GM12878 (cell line): ENCODE measurements around the gene MEGF11. TPM values are rescaled to one million over a fixed set of nuclear protein-coding genes. Genes with fewer than 3 reads are reported as not detected.

Experiments
- ATAC-seq: fragments of 200-7000 bp; cut with Tn5 transposase; 3 replicates; pipeline ENCODE4 v1.9.1; 2020; ENCODE audit warnings: mild to moderate bottlenecking, moderate library complexity
- BruUV-seq: library from RNA; stranded (reverse); fragments of 400-500 nt; replicated peaks from 2 replicates; lab custom pipeline; 2021; lab: Mats Ljungman, UMichigan
- CTCF ChIA-PET: fragments of 300-600 bp; sonication (Branson Sonifier 250); formaldehyde crosslinking; extraction: SDS; loops from one replicate; lab custom pipeline; 2021; ENCODE audit warnings: inconsistent platforms; lab: Yijun Ruan, JAX
- POLR2A ChIA-PET: fragments of 350-600 bp; formaldehyde crosslinking; extraction: SDS; loops from one replicate; lab custom pipeline; 2021; ENCODE audit warnings: inconsistent platforms; lab: Charles Lee
- RAD21 ChIA-PET: fragments of 300-600 bp; sonication (Branson Sonifier 250); formaldehyde crosslinking; loops from one replicate; lab custom pipeline; 2023; ENCODE audit warnings: antibody characterized with exemption; ENCODE audit not compliant: unreplicated experiment; lab: Charles Lee
- SMC1A ChIA-PET: fragments of 300-600 bp; sonication (Branson Sonifier 250); formaldehyde crosslinking; loops from one replicate; lab custom pipeline; 2023; ENCODE audit not compliant: unreplicated experiment, uncharacterized antibody; lab: Charles Lee
- DNase-seq: peaks from one replicate; pipeline ENCODE4 v3.0.0-alpha.2; 2011; ENCODE audit warnings: low read depth, low spot score
- FAIRE-seq: peaks from 3 replicates; lab custom pipeline; 2011; peaks lifted over from hg19 to GRCh38; lab: Jason Lieb, UNC
- H2AFZ ChIP-seq: 2 replicates; pipeline ENCODE4 v1.6.0; 2011; ENCODE audit warnings: low read depth, low read length, control low read depth; ENCODE audit not compliant: control insufficient read depth
- H3K27ac ChIP-seq: 2 replicates; pipeline ENCODE4 v1.5.1; 2011; ENCODE audit warnings: control low read depth; ENCODE audit not compliant: control insufficient read depth, insufficient read depth
- H3K27me3 ChIP-seq, 2 experiments: replicated peaks in 1 of 2; 2 replicates each; pipeline versions ENCODE4 v1.6.0 to v1.6.1; 2011; ENCODE audit warnings: low read length in 1 of 2; ENCODE audit not compliant: control insufficient read depth in 2 of 2, insufficient read depth in 2 of 2
- H3K36me3 ChIP-seq, 2 experiments: 2 replicates each; pipeline ENCODE4 v1.5.1; 2011; ENCODE audit warnings: low read length in 1 of 2; ENCODE audit not compliant: control insufficient read depth in 2 of 2, insufficient read depth in 2 of 2
- H3K4me1 ChIP-seq: 2 replicates; pipeline ENCODE4 v1.6.1; 2011; ENCODE audit warnings: mild to moderate bottlenecking, low read length, moderate library complexity, mixed read lengths; ENCODE audit not compliant: control insufficient read depth, insufficient read depth
- H3K4me2 ChIP-seq: 2 replicates; pipeline ENCODE4 v1.6.0; 2011; ENCODE audit warnings: control low read depth; ENCODE audit not compliant: control insufficient read depth, insufficient read depth
- H3K4me3 ChIP-seq: fragments of 200-600 bp; sonication (generic); 2 replicates; pipeline ENCODE4 v1.5.1; 2016
- H3K79me2 ChIP-seq: 2 replicates; pipeline ENCODE4 v1.6.0; 2011; ENCODE audit warnings: low read length; ENCODE audit not compliant: control insufficient read depth, insufficient read depth
- H3K9ac ChIP-seq: 2 replicates; pipeline ENCODE4 v1.8.0; 2011; ENCODE audit warnings: low read length, control low read depth, mixed read lengths; ENCODE audit not compliant: control insufficient read depth, insufficient read depth
- H3K9me3 ChIP-seq: replicated peaks from 3 replicates; pipeline ENCODE4 v1.5.1; 2011; ENCODE audit warnings: mild to moderate bottlenecking, low read length; ENCODE audit not compliant: control insufficient read depth, insufficient read depth
- H4K20me1 ChIP-seq: 2 replicates; pipeline ENCODE4 v1.6.0; 2011; ENCODE audit not compliant: control insufficient read depth, insufficient read depth
- EP300 ChIP-seq, 2 experiments: fragments of 150-350 bp in 1 of 2; IDR thresholded peaks; 2 replicates each; pipeline ENCODE4 v1.6.1; 2011 to 2012; ENCODE audit warnings: low read depth in 2 of 2, low read length in 2 of 2, borderline replicate concordance in 1 of 2, improper control_type of control experiment in 1 of 2, inconsistent platforms in 1 of 2; ENCODE audit not compliant: control insufficient read depth in 1 of 2
- IKZF1 ChIP-seq: fragments of 450-650 bp; conservative IDR thresholded peaks from 2 replicates; pipeline ENCODE4 v1.6.1; 2017; ENCODE audit warnings: antibody characterized with exemption, mild to moderate bottlenecking
- IRF4 ChIP-seq: IDR thresholded peaks from 2 replicates; pipeline ENCODE4 v1.6.1; 2011; ENCODE audit warnings: low read depth, low read length
- KLF5 ChIP-seq: fragments of 450-650 bp; IDR thresholded peaks from 2 replicates; pipeline ENCODE4 v1.6.1; 2014; ENCODE audit warnings: mild to moderate bottlenecking; ENCODE audit not compliant: partially characterized antibody
- MEF2B ChIP-seq: fragments of 450-650 bp; IDR thresholded peaks from 2 replicates; pipeline ENCODE4 v1.6.1; 2018; ENCODE audit warnings: mild to moderate bottlenecking, moderate library complexity; ENCODE audit not compliant: partially characterized antibody, poor library complexity, severe bottlenecking
- POLR2A ChIP-seq: IDR thresholded peaks from 2 replicates; pipeline ENCODE4 v1.6.1; 2011; ENCODE audit warnings: low read depth, mild to moderate bottlenecking, low read length
- SMARCA5 ChIP-seq: fragments of 450-650 bp; IDR thresholded peaks from 2 replicates; pipeline ENCODE4 v1.6.1; 2017; ENCODE audit warnings: mild to moderate bottlenecking
- USF1 ChIP-seq: IDR thresholded peaks from 2 replicates; pipeline ENCODE4 v1.6.1; 2011; ENCODE audit warnings: borderline replicate concordance, low read depth, mild to moderate bottlenecking, moderate library complexity, mixed read lengths, low read length; ENCODE audit not compliant: insufficient read depth; ENCODE audit errors: extremely low read length
- ZBTB33 ChIP-seq: fragments of 450-650 bp; IDR thresholded peaks from 2 replicates; pipeline ENCODE4 v1.6.1; 2017; ENCODE audit warnings: mild to moderate bottlenecking
- ZNF274 ChIP-seq: IDR thresholded peaks from one replicate; pipeline ENCODE4 v1.8.0; 2011; ENCODE audit not compliant: insufficient read length, insufficient read depth
- WGBS: methylation state at CpG from one replicate; pipeline ENCODE4 v1.1.6; 2016; ENCODE audit warnings: low lambda C conversion rate; ENCODE audit not compliant: insufficient replicate concordance, insufficient coverage; ENCODE audit errors: missing lambda C conversion rate; 5-methylcytosine and 5-hydroxymethylcytosine counted together
- in situ Hi-C: fragments of 300-500 bp; cut with MboI; formaldehyde crosslinking; loops from 9 replicates; pipeline ENCODE4 v1.14.3; 2018; ENCODE audit warnings: mixed read lengths
- intact Hi-C: fragments of 100-400 bp; cut with micrococcal nuclease; formaldehyde crosslinking; loops from one replicate; pipeline ENCODE4 v1.14.2; 2022; ENCODE audit not compliant: unreplicated experiment
- polyA plus RNA-seq, 11 experiments: library from polyadenylated mRNA; depleted of rRNA in 4 of 11; unstranded in 6 of 11; stranded (reverse) in 5 of 11; fragments of >200 nt; fragmentation: Nextera tagmentation in 4 of 11; fragmentation: Illumina TruSeq in 1 of 11; extraction: Ambion mirVana in 4 of 11; extraction: Trizol in 1 of 11; gene quantifications; 1 replicate in 1 of 11; 2 replicates in 10 of 11; pipeline versions ENCODE4 v1.2.1 to v1.2.3, GENCODE V29; 2011 to 2016; ENCODE audit warnings: inconsistent platforms in 2 of 11, missing spikeins in 2 of 11, low read depth in 1 of 11
- total RNA-seq, 4 experiments: library from RNA; depleted of rRNA in 3 of 4; stranded (reverse); fragments of >200 nt in 3 of 4; fragmentation: Illumina TruSeq in 1 of 4; extraction: Trizol in 1 of 4; gene quantifications; 2 replicates each; pipeline versions ENCODE4 v1.2.1 to v1.2.3, GENCODE V29; 2013 to 2021
- TF ChIP-seq, protein P1 (sequence below): IDR thresholded peaks from 2 replicates; pipeline ENCODE4 v1.6.1; 2012; ENCODE audit warnings: low read length, inconsistent platforms
- TF ChIP-seq, protein P2 (sequence below): IDR thresholded peaks from 2 replicates; pipeline ENCODE4 v1.6.1; 2011; ENCODE audit warnings: mild to moderate bottlenecking, low read depth, low read length, moderate library complexity; ENCODE audit not compliant: insufficient replicate concordance
- TF ChIP-seq, protein P3 (sequence below), 3 experiments: IDR thresholded peaks in 2 of 3; conservative IDR thresholded peaks in 1 of 3; 2 replicates each; pipeline ENCODE4 v1.5.1; 2011; ENCODE audit warnings: low read depth in 3 of 3, low read length in 3 of 3, mild to moderate bottlenecking in 3 of 3, control low read depth in 2 of 3, moderate library complexity in 2 of 3, inconsistent platforms in 1 of 3, mixed read lengths in 1 of 3; ENCODE audit not compliant: control insufficient read depth in 2 of 3, insufficient read depth in 1 of 3; ENCODE audit errors: extremely low read depth in 1 of 3

The MEGF11 gene
- total and polyA plus RNA-seq, 10 of the 15 experiments (the other 5 are each of a cell fraction or from before 2014, with no cell fraction given), result 0.03 to 1.7 (median 0.49) TPM

GRCh38 chr15:65947041-65947440, 306.5 kb downstream of the MEGF11 start (continued):
- TF ChIP-seq, protein P1, sequence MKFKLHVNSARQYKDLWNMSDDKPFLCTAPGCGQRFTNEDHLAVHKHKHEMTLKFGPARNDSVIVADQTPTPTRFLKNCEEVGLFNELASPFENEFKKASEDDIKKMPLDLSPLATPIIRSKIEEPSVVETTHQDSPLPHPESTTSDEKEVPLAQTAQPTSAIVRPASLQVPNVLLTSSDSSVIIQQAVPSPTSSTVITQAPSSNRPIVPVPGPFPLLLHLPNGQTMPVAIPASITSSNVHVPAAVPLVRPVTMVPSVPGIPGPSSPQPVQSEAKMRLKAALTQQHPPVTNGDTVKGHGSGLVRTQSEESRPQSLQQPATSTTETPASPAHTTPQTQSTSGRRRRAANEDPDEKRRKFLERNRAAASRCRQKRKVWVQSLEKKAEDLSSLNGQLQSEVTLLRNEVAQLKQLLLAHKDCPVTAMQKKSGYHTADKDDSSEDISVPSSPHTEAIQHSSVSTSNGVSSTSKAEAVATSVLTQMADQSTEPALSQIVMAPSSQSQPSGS, result no peak
- TF ChIP-seq POLR2A, result no peak
- TF ChIP-seq KLF5, result no peak
- no peak for TF ChIP-seq SMARCA5
- TF ChIP-seq IRF4, result no peak
- TF ChIP-seq, protein P2, sequence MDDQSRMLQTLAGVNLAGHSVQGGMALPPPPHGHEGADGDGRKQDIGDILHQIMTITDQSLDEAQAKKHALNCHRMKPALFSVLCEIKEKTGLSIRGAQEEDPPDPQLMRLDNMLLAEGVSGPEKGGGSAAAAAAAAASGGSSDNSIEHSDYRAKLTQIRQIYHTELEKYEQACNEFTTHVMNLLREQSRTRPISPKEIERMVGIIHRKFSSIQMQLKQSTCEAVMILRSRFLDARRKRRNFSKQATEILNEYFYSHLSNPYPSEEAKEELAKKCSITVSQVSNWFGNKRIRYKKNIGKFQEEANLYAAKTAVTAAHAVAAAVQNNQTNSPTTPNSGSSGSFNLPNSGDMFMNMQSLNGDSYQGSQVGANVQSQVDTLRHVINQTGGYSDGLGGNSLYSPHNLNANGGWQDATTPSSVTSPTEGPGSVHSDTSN, result no peak

- ChIA-PET SMC1A (interaction anchor here (1.0 to 1.5 kb wide), 2 partner anchors 21 to 29 kb away, joined by 3 to 7 read pairs; no protein-coding TSS in a partner anchor), POLR2A (interaction anchor here (0.8 kb wide), 1 partner anchor 15 kb away, joined by 3 read pairs; no protein-coding TSS in a partner anchor), RAD21 (interaction anchor here (1.0 to 1.2 kb wide), 2 partner anchors 24 to 28 kb away, joined by 4 to 5 read pairs; no protein-coding TSS in a partner anchor), CTCF (interaction anchor here (0.6 to 1.8 kb wide), 5 partner anchors 11 to 406 kb away, joined by 3 to 7 read pairs (median 3); no protein-coding TSS in a partner anchor)
- H4K20me1 ChIP-seq, result no peaks in the 10 kb centered on the region
- H3K27ac ChIP-seq, result no peak overlapping the region
- WGBS, result 51% methylated on average over 6 of the region's 6 CpGs
- no peaks in the 10 kb centered on the region for H3K4me1 ChIP-seq
- no peak for FAIRE-seq
- H3K9ac ChIP-seq, result no peak overlapping the region
- no peaks in the 10 kb centered on the region for H3K79me2 ChIP-seq
- no peak overlapping the region for H2AFZ ChIP-seq
- in situ Hi-C loops, result no loop called here
- intact Hi-C loops, result no loop called here
- no peaks in the 10 kb centered on the region for H3K36me3 ChIP-seq
- ATAC-seq, result peak; percentile 70
- DNase-seq, result no peak
- H3K4me2 ChIP-seq, result no peak overlapping the region
- no peak overlapping the region for H3K4me3 ChIP-seq
- H3K9me3 ChIP-seq, result no peaks in the 10 kb centered on the region
- H3K27me3 ChIP-seq, result no peaks in the 10 kb centered on the region
- BruUV-seq, result no TSS peak
- TF ChIP-seq MEF2B (no peak), ZBTB33 (no peak), ZNF274 (no peak), USF1 (no peak), EP300 (IDR thresholded peaks at IDR 0.05; ENCODE audit: borderline replicate concordance in 1 of 2, control insufficient read depth in 1 of 2, low read depth in 2 of 2, low read length in 2 of 2) (no peak), IKZF1 (no peak)
- TF ChIP-seq, protein P3, sequence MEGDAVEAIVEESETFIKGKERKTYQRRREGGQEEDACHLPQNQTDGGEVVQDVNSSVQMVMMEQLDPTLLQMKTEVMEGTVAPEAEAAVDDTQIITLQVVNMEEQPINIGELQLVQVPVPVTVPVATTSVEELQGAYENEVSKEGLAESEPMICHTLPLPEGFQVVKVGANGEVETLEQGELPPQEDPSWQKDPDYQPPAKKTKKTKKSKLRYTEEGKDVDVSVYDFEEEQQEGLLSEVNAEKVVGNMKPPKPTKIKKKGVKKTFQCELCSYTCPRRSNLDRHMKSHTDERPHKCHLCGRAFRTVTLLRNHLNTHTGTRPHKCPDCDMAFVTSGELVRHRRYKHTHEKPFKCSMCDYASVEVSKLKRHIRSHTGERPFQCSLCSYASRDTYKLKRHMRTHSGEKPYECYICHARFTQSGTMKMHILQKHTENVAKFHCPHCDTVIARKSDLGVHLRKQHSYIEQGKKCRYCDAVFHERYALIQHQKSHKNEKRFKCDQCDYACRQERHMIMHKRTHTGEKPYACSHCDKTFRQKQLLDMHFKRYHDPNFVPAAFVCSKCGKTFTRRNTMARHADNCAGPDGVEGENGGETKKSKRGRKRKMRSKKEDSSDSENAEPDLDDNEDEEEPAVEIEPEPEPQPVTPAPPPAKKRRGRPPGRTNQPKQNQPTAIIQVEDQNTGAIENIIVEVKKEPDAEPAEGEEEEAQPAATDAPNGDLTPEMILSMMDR (IDR thresholded peaks at IDR 0.05 in 2 of 3, conservative IDR thresholded peaks at IDR 0.05 in 1 of 3; ENCODE audit: control insufficient read depth in 2 of 3, extremely low read depth in 1 of 3, insufficient read depth in 1 of 3, low read depth in 3 of 3, low read length in 3 of 3), result 0 out of 6 replicates have a peak, but pooled peaks of 1 of the 3 experiments have one; percentile 9
Measured at GRCh38 chr15:65945616-65946015, 307.9 kb downstream of the MEGF11 start.
